Upper lobe of right lung (tissue), 1 donor: ENCODE results near the gene FKBP7. TPM values are rescaled to one million over a fixed set of nuclear protein-coding genes. Genes with fewer than 3 reads are reported as not detected.

Experiments used
- ATAC-seq: fragments of 200-7000 bp; cut with Tn5 transposase; one replicate; pipeline ENCODE4 v1.9.1; 2020; ENCODE audit warnings: mild to moderate bottlenecking, moderate library complexity
- DNase-seq: peaks from one replicate; pipeline ENCODE4 v3.0.0-alpha.2; 2020
- H3K27ac ChIP-seq: fragments of 200-600 bp; one replicate; pipeline ENCODE4 v1.8.0; 2022
- H3K27me3 ChIP-seq: fragments of 200-600 bp; one replicate; pipeline ENCODE4 v1.8.0; 2022; ENCODE audit warnings: mild to moderate bottlenecking
- H3K36me3 ChIP-seq: fragments of 200-600 bp; one replicate; pipeline ENCODE4 v1.8.0; 2022
- H3K4me1 ChIP-seq: fragments of 200-600 bp; one replicate; pipeline ENCODE4 v1.8.0; 2022
- H3K4me3 ChIP-seq: fragments of 200-600 bp; one replicate; pipeline ENCODE4 v1.8.0; 2022; ENCODE audit warnings: mild to moderate bottlenecking
- H3K9me3 ChIP-seq: fragments of 200-600 bp; one replicate; pipeline ENCODE4 v1.8.0; 2022
- intact Hi-C: fragments of 100-400 bp; cut with DNase I; formaldehyde crosslinking; loops from one replicate; pipeline ENCODE4 v1.11.0; 2022
- total RNA-seq: library from RNA; stranded (reverse); fragmentation: NEBNext Ultra II Directional; extraction: Animal tissue kit (Norgen Biotek cat#: 25700); gene quantifications from one replicate; pipeline ENCODE4 v1.2.1, GENCODE V29; 2021
- TF ChIP-seq, protein P1 (sequence below): fragments of 200-600 bp; IDR thresholded peaks from one replicate; pipeline ENCODE4 v1.8.0; 2022; ENCODE audit warnings: antibody characterized with exemption
- donor health status: DM: no; HTN: yes; CAD: no; lungs with severe emphysema.

Gene FKBP7
- total RNA-seq, 1 donor from 2014 or later, result 7.3 TPM

DNA sequence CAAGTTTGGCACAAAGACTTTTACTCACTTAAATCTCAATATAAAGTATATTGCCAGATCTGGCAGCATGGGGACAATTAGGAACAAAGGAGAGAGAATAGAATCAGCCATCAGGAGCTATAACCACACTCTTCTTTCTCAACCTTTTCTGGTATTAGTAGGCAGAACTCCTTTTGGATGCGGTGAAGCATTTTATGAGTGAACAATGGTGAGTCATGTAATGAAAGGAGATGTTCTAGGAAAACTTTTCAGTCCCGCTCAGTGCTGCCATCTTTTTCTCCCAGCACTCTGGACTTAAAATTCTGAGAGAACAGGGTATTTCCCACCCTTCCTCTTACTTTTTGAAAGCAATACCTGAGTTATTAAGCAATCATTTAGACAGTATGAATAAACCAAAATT, 34.1 kb upstream of the FKBP7 start:
- Histone ChIP-seq H3K36me3 (peaks cover 12% of the 10 kb centered on the region), H3K27me3 (no peaks in the 10 kb centered on the region), H3K4me1 (no peaks in the 10 kb centered on the region), H3K27ac (no peak overlapping the region), H3K9me3 (no peaks in the 10 kb centered on the region), H3K4me3 (no peak overlapping the region)
- TF ChIP-seq, protein P1, sequence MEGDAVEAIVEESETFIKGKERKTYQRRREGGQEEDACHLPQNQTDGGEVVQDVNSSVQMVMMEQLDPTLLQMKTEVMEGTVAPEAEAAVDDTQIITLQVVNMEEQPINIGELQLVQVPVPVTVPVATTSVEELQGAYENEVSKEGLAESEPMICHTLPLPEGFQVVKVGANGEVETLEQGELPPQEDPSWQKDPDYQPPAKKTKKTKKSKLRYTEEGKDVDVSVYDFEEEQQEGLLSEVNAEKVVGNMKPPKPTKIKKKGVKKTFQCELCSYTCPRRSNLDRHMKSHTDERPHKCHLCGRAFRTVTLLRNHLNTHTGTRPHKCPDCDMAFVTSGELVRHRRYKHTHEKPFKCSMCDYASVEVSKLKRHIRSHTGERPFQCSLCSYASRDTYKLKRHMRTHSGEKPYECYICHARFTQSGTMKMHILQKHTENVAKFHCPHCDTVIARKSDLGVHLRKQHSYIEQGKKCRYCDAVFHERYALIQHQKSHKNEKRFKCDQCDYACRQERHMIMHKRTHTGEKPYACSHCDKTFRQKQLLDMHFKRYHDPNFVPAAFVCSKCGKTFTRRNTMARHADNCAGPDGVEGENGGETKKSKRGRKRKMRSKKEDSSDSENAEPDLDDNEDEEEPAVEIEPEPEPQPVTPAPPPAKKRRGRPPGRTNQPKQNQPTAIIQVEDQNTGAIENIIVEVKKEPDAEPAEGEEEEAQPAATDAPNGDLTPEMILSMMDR, result no peak
- intact Hi-C loops, result no loop called here
- ATAC-seq, result no peak
- DNase-seq, result no peak

DNA sequence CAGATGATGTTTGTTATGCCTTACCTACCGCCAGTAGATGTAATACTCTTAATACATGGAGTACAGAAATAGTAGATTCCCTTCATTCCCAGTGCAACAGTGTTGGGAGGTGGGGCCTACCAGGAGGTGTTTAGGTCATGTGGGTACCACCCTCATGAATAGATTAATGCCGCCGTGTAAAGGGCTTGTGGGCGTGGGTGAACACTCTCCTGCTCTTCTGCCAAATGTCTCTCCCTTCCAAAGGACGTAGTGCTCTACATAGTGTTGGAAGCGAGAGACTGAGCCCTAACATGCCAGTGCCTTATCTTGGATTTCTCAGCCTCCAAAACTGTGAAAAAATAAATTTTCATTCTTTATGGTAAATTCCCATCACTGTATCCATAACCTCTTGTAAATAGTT, 32.0 kb upstream of the FKBP7 start:
- intact Hi-C loops, result no loop called here
- no peak overlapping the region for H3K4me3 ChIP-seq
- H3K36me3 ChIP-seq, result peaks cover 22% of the 10 kb centered on the region
- no peak overlapping the region for H3K27ac ChIP-seq
- DNase-seq (no peak), ATAC-seq (no peak)
- H3K27me3 ChIP-seq, result no peaks in the 10 kb centered on the region
- peaks cover 6% of the 10 kb centered on the region for H3K4me1 ChIP-seq
- no peaks in the 10 kb centered on the region for H3K9me3 ChIP-seq
- TF ChIP-seq, protein P1, result no peak

DNA sequence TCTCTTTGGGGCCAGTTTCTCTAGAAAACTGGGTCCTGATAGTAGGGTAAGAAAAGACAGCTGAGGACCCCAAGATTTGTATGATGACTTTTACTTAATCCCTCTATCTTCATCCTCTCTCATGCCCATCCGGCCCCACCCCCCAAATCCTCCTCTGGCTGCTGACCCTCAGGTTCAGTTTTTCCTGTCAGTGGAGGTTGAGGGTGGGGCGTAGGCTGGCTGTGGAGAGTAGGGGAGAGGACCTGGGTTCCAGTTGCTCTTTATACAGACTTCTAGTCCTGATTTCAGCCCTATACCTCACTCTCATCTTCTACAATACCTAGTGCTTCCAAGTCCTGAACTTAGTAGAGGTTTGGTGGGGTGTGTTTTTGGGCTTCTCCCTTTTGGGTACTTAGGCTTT, 30.2 kb upstream of the FKBP7 start:
- DNase-seq (no peak), ATAC-seq (no peak)
- no peak overlapping the region for H3K4me3 ChIP-seq
- no peaks in the 10 kb centered on the region for H3K27me3 ChIP-seq
- intact Hi-C loops, result no loop called here
- TF ChIP-seq, protein P1, result no peak
- no peak overlapping the region for H3K27ac ChIP-seq
- H3K36me3 ChIP-seq, result peaks cover 39% of the 10 kb centered on the region
- peaks cover 6% of the 10 kb centered on the region for H3K4me1 ChIP-seq
- no peaks in the 10 kb centered on the region for H3K9me3 ChIP-seq

DNA sequence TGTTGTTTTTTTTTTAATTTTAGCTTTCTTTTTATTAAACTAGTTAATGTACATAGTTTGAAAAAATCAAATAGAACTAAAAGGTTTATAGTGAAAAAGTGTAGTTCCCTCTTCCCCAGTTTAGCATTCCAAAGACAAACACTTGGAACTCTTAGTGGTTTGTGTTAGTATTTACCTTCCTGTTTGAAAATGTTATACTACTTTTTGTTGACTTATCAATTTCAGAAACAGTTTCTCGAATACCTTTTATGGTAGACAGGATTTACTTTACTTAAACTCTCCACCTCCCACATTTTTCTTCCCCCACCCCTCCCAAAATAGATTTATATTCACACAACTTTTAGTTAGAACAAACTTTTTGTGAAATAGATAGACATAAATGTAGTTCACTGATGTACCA, 28.5 kb upstream of the FKBP7 start:
- H3K36me3 ChIP-seq, result peaks cover 56% of the 10 kb centered on the region
- ATAC-seq (no peak), DNase-seq (no peak)
- no peak overlapping the region for H3K27ac ChIP-seq
- no peaks in the 10 kb centered on the region for H3K9me3 ChIP-seq
- H3K4me3 ChIP-seq, result no peak overlapping the region
- H3K4me1 ChIP-seq, result peaks cover 6% of the 10 kb centered on the region
- H3K27me3 ChIP-seq, result no peaks in the 10 kb centered on the region
- TF ChIP-seq, protein P1, result no peak
- intact Hi-C loops, result no loop called here

DNA sequence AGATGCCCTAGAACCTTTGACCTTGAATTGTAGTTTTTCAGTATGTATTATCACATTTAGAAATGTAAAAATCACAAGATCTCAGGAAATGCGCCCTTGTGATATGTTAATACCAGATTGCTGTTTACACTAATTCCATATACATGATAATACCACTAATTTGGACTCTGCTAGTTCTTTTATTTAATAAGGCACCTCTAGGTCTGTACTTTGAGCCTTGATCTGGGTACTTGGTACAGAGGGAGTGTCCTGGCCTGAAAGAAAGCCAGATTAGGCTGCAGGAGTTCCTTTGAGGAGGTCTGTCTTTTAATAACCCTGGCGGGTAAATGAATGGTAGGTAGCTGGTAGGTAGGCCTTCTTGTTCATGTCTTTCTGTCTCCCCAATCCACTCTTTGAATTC, 28.1 kb upstream of the FKBP7 start:
- H3K4me1 ChIP-seq, result peaks cover 6% of the 10 kb centered on the region
- H3K9me3 ChIP-seq, result no peaks in the 10 kb centered on the region
- no peak overlapping the region for H3K27ac ChIP-seq
- H3K27me3 ChIP-seq, result no peaks in the 10 kb centered on the region
- DNase-seq, result no peak
- intact Hi-C loops, result no loop called here
- no peak for ATAC-seq
- peaks cover 60% of the 10 kb centered on the region for H3K36me3 ChIP-seq
- TF ChIP-seq, protein P1, result no peak
- no peak overlapping the region for H3K4me3 ChIP-seq

DNA sequence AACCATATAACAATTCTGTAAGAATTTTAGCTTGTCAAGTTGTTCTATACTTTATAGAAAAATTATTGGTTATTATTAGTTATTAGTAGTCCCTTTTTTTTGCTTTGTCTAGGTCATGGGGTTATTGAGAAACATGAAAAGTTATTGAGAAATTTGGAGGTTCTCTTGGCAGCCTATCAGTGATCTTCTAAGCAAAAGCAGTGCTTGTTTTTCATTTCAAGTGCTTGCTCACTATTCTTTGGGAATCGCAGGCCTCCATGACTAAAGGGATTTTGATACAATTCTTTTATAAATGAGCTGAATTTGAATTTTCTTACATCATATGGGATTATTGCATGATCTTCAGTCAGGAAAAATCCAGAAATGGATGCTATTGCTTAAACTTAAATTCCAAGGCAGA, 27.7 kb upstream of the FKBP7 start:
- no peak overlapping the region for H3K4me3 ChIP-seq
- H3K27me3 ChIP-seq, result no peaks in the 10 kb centered on the region
- H3K27ac ChIP-seq, result no peak overlapping the region
- intact Hi-C loops, result no loop called here
- TF ChIP-seq, protein P1, result no peak
- ATAC-seq (no peak), DNase-seq (no peak)
- H3K9me3 ChIP-seq, result no peaks in the 10 kb centered on the region
- peaks cover 6% of the 10 kb centered on the region for H3K4me1 ChIP-seq
- H3K36me3 ChIP-seq, result peaks cover 64% of the 10 kb centered on the region
